ENCODE measurements around the gene DLG4.

The DLG4 gene

DNA sequence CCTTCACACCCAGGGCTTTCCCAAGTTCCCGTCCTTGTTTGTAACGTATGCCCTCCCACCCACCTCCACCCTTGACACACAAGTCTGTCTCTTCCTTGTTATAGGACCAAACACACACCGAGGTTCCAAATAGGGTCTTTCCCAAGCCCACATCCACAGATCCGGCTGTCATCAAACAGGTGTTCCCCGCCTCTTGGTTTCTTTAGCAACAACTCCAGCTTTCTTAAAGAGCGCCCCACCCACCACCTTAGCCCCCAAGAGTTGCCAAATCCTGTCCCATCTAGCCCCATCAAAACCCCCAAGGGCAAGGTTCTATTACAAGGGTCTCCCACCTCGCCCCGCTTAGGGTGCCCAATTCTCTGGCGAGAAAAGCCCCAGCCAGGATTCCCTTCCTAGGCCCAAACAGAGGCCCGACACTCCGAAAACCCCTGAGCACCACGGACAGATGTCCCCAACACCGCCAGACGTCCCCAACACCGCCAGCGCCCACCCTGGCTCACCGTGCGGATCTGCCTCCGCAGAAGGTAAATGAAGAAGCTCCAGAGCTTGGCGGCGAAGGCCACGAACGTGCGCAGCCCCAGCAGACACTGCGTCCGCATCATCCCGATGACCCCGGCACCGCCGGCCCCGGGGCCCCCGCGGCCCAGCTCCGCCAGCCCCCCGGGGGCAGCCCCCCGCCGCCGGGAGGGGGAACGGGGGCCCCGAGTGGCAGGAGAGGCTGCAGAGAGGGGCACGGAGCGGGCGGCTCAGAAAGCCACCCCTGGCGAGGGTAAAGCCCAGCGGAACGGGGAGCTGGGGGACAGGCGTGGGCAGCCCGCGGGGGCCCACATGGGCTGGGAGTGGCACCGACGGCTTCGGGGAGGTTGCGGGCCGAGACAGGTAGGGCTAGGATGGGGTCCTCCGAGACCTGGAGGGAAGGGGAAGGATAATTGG, 31.3 kb upstream of the DLG4 start:
- peak; percentile 23 for ATAC-seq
- TF ChIP-seq CSDC2 (CRISPR knock-in tag; IDR thresholded peaks at IDR 0.05) (no peak), OSR1 (CRISPR knock-in tag; IDR thresholded peaks at IDR 0.05) (no peak), ZNF70 (CRISPR knock-in tag; IDR thresholded peaks at IDR 0.05) (no peak), PPARA (CRISPR knock-in tag; IDR thresholded peaks at IDR 0.05; ENCODE audit: borderline replicate concordance) (no peak), ZNF565 (CRISPR knock-in tag; conservative IDR thresholded peaks at IDR 0.05; ENCODE audit: low read depth) (no peak), ZFP30 (CRISPR knock-in tag; IDR thresholded peaks at IDR 0.05) (no peak), BACH2 (CRISPR knock-in tag; IDR thresholded peaks at IDR 0.05; ENCODE audit: borderline replicate concordance) (no peak)
- TF ChIP-seq, protein P1, sequence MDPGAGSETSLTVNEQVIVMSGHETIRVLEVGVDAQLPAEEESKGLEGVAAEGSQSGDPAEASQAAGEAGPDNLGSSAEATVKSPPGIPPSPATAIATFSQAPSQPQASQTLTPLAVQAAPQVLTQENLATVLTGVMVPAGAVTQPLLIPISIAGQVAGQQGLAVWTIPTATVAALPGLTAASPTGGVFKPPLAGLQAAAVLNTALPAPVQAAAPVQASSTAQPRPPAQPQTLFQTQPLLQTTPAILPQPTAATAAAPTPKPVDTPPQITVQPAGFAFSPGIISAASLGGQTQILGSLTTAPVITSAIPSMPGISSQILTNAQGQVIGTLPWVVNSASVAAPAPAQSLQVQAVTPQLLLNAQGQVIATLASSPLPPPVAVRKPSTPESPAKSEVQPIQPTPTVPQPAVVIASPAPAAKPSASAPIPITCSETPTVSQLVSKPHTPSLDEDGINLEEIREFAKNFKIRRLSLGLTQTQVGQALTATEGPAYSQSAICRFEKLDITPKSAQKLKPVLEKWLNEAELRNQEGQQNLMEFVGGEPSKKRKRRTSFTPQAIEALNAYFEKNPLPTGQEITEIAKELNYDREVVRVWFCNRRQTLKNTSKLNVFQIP (CRISPR knock-in tag; IDR thresholded peaks at IDR 0.05; ENCODE audit: borderline replicate concordance, low read depth): no peak
- TF ChIP-seq, protein P2, sequence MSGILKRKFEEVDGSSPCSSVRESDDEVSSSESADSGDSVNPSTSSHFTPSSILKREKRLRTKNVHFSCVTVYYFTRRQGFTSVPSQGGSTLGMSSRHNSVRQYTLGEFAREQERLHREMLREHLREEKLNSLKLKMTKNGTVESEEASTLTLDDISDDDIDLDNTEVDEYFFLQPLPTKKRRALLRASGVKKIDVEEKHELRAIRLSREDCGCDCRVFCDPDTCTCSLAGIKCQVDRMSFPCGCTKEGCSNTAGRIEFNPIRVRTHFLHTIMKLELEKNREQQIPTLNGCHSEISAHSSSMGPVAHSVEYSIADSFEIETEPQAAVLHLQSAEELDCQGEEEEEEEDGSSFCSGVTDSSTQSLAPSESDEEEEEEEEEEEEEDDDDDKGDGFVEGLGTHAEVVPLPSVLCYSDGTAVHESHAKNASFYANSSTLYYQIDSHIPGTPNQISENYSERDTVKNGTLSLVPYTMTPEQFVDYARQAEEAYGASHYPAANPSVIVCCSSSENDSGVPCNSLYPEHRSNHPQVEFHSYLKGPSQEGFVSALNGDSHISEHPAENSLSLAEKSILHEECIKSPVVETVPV (CRISPR knock-in tag; IDR thresholded peaks at IDR 0.05): no peak
- TF ChIP-seq, protein P3, sequence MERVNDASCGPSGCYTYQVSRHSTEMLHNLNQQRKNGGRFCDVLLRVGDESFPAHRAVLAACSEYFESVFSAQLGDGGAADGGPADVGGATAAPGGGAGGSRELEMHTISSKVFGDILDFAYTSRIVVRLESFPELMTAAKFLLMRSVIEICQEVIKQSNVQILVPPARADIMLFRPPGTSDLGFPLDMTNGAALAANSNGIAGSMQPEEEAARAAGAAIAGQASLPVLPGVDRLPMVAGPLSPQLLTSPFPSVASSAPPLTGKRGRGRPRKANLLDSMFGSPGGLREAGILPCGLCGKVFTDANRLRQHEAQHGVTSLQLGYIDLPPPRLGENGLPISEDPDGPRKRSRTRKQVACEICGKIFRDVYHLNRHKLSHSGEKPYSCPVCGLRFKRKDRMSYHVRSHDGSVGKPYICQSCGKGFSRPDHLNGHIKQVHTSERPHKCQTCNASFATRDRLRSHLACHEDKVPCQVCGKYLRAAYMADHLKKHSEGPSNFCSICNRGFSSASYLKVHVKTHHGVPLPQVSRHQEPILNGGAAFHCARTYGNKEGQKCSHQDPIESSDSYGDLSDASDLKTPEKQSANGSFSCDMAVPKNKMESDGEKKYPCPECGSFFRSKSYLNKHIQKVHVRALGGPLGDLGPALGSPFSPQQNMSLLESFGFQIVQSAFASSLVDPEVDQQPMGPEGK (CRISPR knock-in tag; IDR thresholded peaks at IDR 0.05; ENCODE audit: borderline replicate concordance): no peak
- TF ChIP-seq, protein P4, sequence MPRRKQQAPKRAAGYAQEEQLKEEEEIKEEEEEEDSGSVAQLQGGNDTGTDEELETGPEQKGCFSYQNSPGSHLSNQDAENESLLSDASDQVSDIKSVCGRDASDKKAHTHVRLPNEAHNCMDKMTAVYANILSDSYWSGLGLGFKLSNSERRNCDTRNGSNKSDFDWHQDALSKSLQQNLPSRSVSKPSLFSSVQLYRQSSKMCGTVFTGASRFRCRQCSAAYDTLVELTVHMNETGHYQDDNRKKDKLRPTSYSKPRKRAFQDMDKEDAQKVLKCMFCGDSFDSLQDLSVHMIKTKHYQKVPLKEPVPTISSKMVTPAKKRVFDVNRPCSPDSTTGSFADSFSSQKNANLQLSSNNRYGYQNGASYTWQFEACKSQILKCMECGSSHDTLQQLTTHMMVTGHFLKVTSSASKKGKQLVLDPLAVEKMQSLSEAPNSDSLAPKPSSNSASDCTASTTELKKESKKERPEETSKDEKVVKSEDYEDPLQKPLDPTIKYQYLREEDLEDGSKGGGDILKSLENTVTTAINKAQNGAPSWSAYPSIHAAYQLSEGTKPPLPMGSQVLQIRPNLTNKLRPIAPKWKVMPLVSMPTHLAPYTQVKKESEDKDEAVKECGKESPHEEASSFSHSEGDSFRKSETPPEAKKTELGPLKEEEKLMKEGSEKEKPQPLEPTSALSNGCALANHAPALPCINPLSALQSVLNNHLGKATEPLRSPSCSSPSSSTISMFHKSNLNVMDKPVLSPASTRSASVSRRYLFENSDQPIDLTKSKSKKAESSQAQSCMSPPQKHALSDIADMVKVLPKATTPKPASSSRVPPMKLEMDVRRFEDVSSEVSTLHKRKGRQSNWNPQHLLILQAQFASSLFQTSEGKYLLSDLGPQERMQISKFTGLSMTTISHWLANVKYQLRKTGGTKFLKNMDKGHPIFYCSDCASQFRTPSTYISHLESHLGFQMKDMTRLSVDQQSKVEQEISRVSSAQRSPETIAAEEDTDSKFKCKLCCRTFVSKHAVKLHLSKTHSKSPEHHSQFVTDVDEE (CRISPR knock-in tag; IDR thresholded peaks at IDR 0.05): no peak

DNA sequence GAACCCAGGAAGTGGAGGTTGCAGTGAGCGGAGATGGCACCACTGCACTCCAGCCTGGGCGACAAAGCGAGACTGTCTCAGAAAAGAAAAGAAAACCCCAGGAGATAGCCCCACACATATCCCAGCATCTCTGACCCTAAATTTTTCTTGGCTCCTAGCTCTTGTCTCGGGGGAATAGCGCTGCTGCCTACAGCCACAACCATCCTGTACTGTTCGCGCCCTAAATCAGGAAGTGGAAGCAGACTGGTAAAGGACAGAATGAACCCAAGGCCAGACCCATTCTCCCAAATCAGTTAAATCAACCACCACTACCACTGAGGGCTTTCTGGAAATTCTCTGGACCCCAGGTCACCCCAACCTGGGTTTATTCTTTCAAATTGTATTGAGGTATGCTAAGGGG, 30.2 kb upstream of the DLG4 start:
- TF ChIP-seq PPARA (CRISPR knock-in tag; IDR thresholded peaks at IDR 0.05; ENCODE audit: borderline replicate concordance) (no peak), TCF4 (CRISPR knock-in tag; IDR thresholded peaks at IDR 0.05; ENCODE audit: borderline replicate concordance) (no peak), GLIS3 (CRISPR knock-in tag; IDR thresholded peaks at IDR 0.05) (no peak), ZNF565 (CRISPR knock-in tag; conservative IDR thresholded peaks at IDR 0.05; ENCODE audit: low read depth) (no peak), ZNF70 (CRISPR knock-in tag; IDR thresholded peaks at IDR 0.05) (no peak), ZFP3 (CRISPR knock-in tag; IDR thresholded peaks at IDR 0.05) (no peak), ZNF8 (CRISPR knock-in tag; IDR thresholded peaks at IDR 0.05) (no peak), SNAI2 (CRISPR knock-in tag; IDR thresholded peaks at IDR 0.05) (no peak), ZC3H10 (CRISPR knock-in tag; IDR thresholded peaks at IDR 0.05) (no peak)
- TF ChIP-seq, protein P1 (CRISPR knock-in tag; IDR thresholded peaks at IDR 0.05; ENCODE audit: borderline replicate concordance, low read depth): no peak
- TF ChIP-seq, protein P5, sequence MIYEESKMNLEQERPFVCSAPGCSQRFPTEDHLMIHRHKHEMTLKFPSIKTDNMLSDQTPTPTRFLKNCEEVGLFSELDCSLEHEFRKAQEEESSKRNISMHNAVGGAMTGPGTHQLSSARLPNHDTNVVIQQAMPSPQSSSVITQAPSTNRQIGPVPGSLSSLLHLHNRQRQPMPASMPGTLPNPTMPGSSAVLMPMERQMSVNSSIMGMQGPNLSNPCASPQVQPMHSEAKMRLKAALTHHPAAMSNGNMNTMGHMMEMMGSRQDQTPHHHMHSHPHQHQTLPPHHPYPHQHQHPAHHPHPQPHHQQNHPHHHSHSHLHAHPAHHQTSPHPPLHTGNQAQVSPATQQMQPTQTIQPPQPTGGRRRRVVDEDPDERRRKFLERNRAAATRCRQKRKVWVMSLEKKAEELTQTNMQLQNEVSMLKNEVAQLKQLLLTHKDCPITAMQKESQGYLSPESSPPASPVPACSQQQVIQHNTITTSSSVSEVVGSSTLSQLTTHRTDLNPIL (CRISPR knock-in tag; IDR thresholded peaks at IDR 0.05; ENCODE audit: low read depth): no peak
- ATAC-seq: no peak
